Adipocyte (in vitro differentiated cells): ENCODE data around the gene TRIM69.

Experiments used
- DNase-seq: peaks from one replicate; pipeline ENCODE4 v3.0.0-alpha.2; 2015; ENCODE audit warnings: low read depth
- H3K27me3 ChIP-seq: replicated peaks from 2 replicates; pipeline ENCODE4 v1.7.0; 2013; ENCODE audit warnings: mild to moderate bottlenecking, low read length, moderate library complexity; ENCODE audit not compliant: control insufficient read depth, insufficient read depth
- H3K36me3 ChIP-seq: 2 replicates; pipeline ENCODE4 v1.7.0; 2013; ENCODE audit warnings: low read length, mild to moderate bottlenecking, moderate library complexity; ENCODE audit not compliant: control insufficient read depth, insufficient read depth, severe bottlenecking
- H3K4me1 ChIP-seq: 2 replicates; pipeline ENCODE4 v1.7.0; 2013; ENCODE audit warnings: mild to moderate bottlenecking, low read length, moderate library complexity; ENCODE audit not compliant: control insufficient read depth, insufficient read depth
- H3K4me3 ChIP-seq: 2 replicates; pipeline ENCODE4 v1.7.0; 2013; ENCODE audit warnings: mild to moderate bottlenecking, low read length, moderate library complexity
- H3K9ac ChIP-seq: 2 replicates; pipeline ENCODE4 v1.7.0; 2013; ENCODE audit warnings: mild to moderate bottlenecking, low read length, moderate library complexity
- H3K9me3 ChIP-seq: 2 replicates; pipeline ENCODE4 v1.7.0; 2013; ENCODE audit warnings: mild to moderate bottlenecking, low read length, moderate library complexity; ENCODE audit not compliant: control insufficient read depth

TRIM69 gene

GRCh38 chr15:44796508-44796907, 60.2 kb downstream of the TRIM69 start:
- no peaks in the 10 kb centered on the region for H3K36me3 ChIP-seq
- H3K9ac ChIP-seq, result no peak overlapping the region
- H3K9me3 ChIP-seq, result no peaks in the 10 kb centered on the region
- H3K4me1 ChIP-seq, result no peaks in the 10 kb centered on the region
- no peak overlapping the region for H3K4me3 ChIP-seq
- no peak for DNase-seq
- H3K27me3 ChIP-seq, result peaks cover 4% of the 10 kb centered on the region

- Histone ChIP-seq H3K27me3 (peaks cover 4% of the 10 kb centered on the region), H3K4me3 (no peak overlapping the region), H3K9ac (no peak overlapping the region), H3K36me3 (no peaks in the 10 kb centered on the region), H3K4me1 (no peaks in the 10 kb centered on the region), H3K9me3 (no peaks in the 10 kb centered on the region)
- no peak for DNase-seq
Measured at GRCh38 chr15:44798826-44799225, 62.5 kb downstream of the TRIM69 start.

GRCh38 chr15:44801364-44801763, 65.0 kb downstream of the TRIM69 start:
- Histone ChIP-seq H3K9me3 (no peaks in the 10 kb centered on the region), H3K4me1 (peaks cover 4% of the 10 kb centered on the region), H3K9ac (no peak overlapping the region), H3K36me3 (no peaks in the 10 kb centered on the region), H3K27me3 (peaks cover 15% of the 10 kb centered on the region), H3K4me3 (no peak overlapping the region)
- DNase-seq, result no peak

- Histone ChIP-seq H3K36me3 (no peaks in the 10 kb centered on the region), H3K9me3 (no peaks in the 10 kb centered on the region), H3K4me1 (peaks cover 4% of the 10 kb centered on the region), H3K4me3 (no peak overlapping the region), H3K27me3 (peaks cover 15% of the 10 kb centered on the region), H3K9ac (no peak overlapping the region)
- no peak for DNase-seq
Measured at GRCh38 chr15:44801797-44802196, 65.5 kb downstream of the TRIM69 start.

GRCh38 chr15:44802336-44802735, 66.0 kb downstream of the TRIM69 start:
- H3K9me3 ChIP-seq, result no peaks in the 10 kb centered on the region
- no peak for DNase-seq
- H3K4me3 ChIP-seq, result no peak overlapping the region
- no peak overlapping the region for H3K9ac ChIP-seq
- H3K4me1 ChIP-seq, result peaks cover 4% of the 10 kb centered on the region
- no peaks in the 10 kb centered on the region for H3K36me3 ChIP-seq
- H3K27me3 ChIP-seq, result peaks cover 15% of the 10 kb centered on the region

DNA sequence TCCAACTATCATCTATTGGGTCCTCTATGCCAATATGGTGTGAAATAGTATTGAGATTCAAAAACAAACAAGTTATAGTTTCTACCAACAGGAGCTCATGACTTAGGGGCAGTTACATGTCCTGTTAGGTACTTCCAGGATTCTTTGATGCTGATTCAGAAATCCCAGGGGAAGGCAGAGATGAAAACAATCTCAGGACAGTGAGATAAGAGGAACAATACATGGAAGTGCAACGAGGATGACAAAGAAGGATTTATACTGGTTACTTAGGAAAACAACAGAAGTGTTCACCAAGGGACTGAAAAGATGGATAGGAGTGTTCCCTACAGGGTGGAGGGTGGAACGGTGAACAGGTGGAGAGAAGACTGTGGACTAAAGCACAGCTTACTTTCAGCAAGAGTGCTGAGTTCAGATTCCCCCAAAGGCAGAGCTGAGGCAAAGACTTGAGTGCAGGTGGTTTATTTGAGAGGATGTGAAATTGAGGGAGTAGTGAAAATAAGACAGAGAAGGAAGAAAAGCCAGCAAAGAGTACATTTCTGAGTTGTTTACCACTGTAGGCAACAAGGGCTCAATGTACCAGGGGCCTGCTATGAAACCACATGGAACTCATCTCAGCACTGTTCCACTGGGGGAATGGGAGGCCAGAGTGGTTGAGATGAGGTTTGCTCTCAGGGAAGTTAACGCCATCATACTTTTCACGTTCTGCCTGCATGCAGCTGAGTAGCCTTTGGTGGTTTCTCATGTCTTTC, 68.1 kb downstream of the TRIM69 start:
- H3K36me3 ChIP-seq, result no peaks in the 10 kb centered on the region
- no peak overlapping the region for H3K4me3 ChIP-seq
- no peak overlapping the region for H3K9ac ChIP-seq
- H3K27me3 ChIP-seq, result peaks cover 18% of the 10 kb centered on the region
- H3K4me1 ChIP-seq, result peaks cover 4% of the 10 kb centered on the region
- no peaks in the 10 kb centered on the region for H3K9me3 ChIP-seq
- DNase-seq, result no peak

- Histone ChIP-seq H3K9me3 (no peaks in the 10 kb centered on the region), H3K4me3 (no peak overlapping the region), H3K4me1 (peaks cover 4% of the 10 kb centered on the region), H3K36me3 (no peaks in the 10 kb centered on the region), H3K27me3 (peaks cover 29% of the 10 kb centered on the region), H3K9ac (no peak overlapping the region)
- DNase-seq, result no peak
Measured at GRCh38 chr15:44808557-44808956, 72.2 kb downstream of the TRIM69 start.

DNA sequence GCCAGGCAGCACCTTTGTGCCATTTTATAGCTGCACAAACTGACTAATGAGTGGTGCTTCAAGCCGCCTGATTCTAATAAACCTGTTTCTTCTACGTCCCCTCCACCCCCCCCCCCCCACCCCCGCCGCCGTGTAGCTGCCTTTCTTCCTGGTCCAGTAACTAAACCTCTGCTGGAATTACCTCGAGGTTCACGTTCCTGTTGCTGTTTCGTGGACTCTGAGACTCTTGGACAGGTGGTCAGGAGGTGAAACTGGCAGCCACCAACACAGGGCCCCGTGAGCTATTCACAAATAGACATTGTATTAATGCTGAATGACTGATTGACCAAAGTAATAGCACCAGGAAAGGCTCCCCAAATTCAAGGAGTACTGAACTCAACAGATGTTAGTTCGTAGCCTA, 73.9 kb downstream of the TRIM69 start:
- no peaks in the 10 kb centered on the region for H3K36me3 ChIP-seq
- H3K4me1 ChIP-seq, result no peaks in the 10 kb centered on the region
- no peak for DNase-seq
- no peak overlapping the region for H3K4me3 ChIP-seq
- peaks cover 29% of the 10 kb centered on the region for H3K27me3 ChIP-seq
- no peak overlapping the region for H3K9ac ChIP-seq
- H3K9me3 ChIP-seq, result no peaks in the 10 kb centered on the region

DNA sequence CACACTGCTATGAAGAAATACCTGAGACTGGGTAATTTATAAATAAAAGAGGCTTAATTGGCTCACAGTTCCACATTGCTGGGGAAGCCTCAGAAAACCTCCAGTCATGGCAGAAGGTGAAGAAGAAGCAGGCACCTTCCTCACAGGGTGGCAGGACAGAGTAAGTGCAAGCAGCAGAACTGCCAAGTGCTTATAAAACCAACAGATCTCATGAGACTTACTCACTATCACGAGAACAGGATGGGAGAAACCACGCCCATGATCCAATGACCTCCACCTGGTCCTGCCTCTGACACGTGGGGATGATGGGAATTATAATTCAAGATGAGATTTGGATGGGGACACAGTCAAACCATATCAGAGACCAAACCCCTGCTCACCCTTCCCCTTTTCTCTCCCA, 75.0 kb downstream of the TRIM69 start:
- Histone ChIP-seq H3K9me3 (no peaks in the 10 kb centered on the region), H3K9ac (no peak overlapping the region), H3K4me3 (no peak overlapping the region), H3K36me3 (no peaks in the 10 kb centered on the region), H3K27me3 (peaks cover 25% of the 10 kb centered on the region), H3K4me1 (no peaks in the 10 kb centered on the region)
- DNase-seq, result no peak

DNA sequence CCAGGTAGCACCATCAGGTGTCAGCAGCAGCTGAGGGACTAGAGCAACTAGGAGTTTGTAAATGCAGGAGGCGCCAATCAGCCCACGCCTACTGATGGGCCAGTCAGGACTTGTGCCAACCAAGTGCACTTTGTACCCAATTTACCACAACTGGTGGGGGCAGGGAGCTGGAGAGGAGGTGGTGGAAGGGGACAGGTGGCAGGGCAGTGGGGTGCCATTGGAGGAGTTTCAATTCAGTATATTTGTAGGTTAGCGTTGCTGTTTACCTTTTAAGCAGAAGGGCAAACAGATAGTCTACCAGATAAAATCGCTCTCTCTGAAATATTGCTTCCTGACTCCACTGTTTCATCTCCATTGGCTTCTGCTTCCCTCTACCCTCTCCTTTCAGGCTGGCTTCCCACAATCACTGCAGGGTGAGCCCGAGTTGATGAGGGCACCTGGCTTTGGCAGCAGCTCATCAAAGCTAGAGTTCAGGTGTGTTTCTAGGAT, 75.7 kb downstream of the TRIM69 start:
- Histone ChIP-seq H3K36me3 (no peaks in the 10 kb centered on the region), H3K4me3 (no peak overlapping the region)
- DNase-seq, result no peak

GRCh38 chr15:44813231-44813630, 76.9 kb downstream of the TRIM69 start:
- Histone ChIP-seq H3K27me3 (peaks cover 25% of the 10 kb centered on the region), H3K9ac (no peak overlapping the region), H3K4me3 (no peak overlapping the region), H3K9me3 (no peaks in the 10 kb centered on the region), H3K4me1 (no peaks in the 10 kb centered on the region), H3K36me3 (no peaks in the 10 kb centered on the region)
- no peak for DNase-seq

More for the DNA sequence above, 75.7 kb downstream of the TRIM69 start:
- Histone ChIP-seq H3K9me3 (no peaks in the 10 kb centered on the region), H3K4me1 (no peaks in the 10 kb centered on the region), H3K9ac (no peak overlapping the region), H3K27me3 (peaks cover 25% of the 10 kb centered on the region)
